ENCODE measurements around the gene CCN2. TPM values are rescaled to one million over a fixed set of nuclear protein-coding genes. Genes with fewer than 3 reads are reported as not detected.

CCN2 gene, protein sequence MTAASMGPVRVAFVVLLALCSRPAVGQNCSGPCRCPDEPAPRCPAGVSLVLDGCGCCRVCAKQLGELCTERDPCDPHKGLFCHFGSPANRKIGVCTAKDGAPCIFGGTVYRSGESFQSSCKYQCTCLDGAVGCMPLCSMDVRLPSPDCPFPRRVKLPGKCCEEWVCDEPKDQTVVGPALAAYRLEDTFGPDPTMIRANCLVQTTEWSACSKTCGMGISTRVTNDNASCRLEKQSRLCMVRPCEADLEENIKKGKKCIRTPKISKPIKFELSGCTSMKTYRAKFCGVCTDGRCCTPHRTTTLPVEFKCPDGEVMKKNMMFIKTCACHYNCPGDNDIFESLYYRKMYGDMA
- total RNA-seq (not detected), polyA plus RNA-seq (not detected)

- Mint-ChIP-seq H3K9me3 (peaks cover 0 to 3% (median 0%) of the 10 kb centered on the region in 7 donors), H3K27me3 (peaks cover 53% of the 10 kb centered on the region), H3K36me3 (no peaks in the 10 kb centered on the region), H3K4me1 (peaks cover 0 to 13% (median 3%) of the 10 kb centered on the region in 4 donors), H3K27ac (no peak within 1 kb of the TSS), H3K4me3 (peak within 1 kb of the TSS in 3 of 4 donors; percentile 47 to 79 (median 73))
- H3K4me1 ChIP-seq (ENCODE audit: control insufficient read depth, insufficient read depth, low read length, poor library complexity, severe bottlenecking), result peaks cover 5% of the 10 kb centered on the region
- H3K27me3 ChIP-seq (ENCODE audit: control insufficient read depth, insufficient read depth, low read length), result peaks cover 39% of the 10 kb centered on the region
- ATAC-seq (ENCODE audit: low read depth in 2 of 2), result peak in 1 of 2 donors; percentile 18
- no peaks in the 10 kb centered on the region for H3K36me3 ChIP-seq (ENCODE audit: control insufficient read depth, insufficient read depth, low read length)
- no peaks in the 10 kb centered on the region for H3K9me3 ChIP-seq (ENCODE audit: control insufficient read depth in 2 of 2, low read length in 2 of 2)
- DNase-seq, result no peak
- no peak within 1 kb of the TSS for H3K27ac ChIP-seq (ENCODE audit: insufficient read depth, low read length, poor library complexity, severe bottlenecking)
- no peak within 1 kb of the TSS for H3K4me3 ChIP-seq (ENCODE audit: low read depth, low read length)
Observed at GRCh38 chr6:131950767-131951575, at the start of gene CCN2. CCN2 (minus strand) TSS chr6:131951372; CDS start chr6:131951172, 200 bp downstream.

DNA sequence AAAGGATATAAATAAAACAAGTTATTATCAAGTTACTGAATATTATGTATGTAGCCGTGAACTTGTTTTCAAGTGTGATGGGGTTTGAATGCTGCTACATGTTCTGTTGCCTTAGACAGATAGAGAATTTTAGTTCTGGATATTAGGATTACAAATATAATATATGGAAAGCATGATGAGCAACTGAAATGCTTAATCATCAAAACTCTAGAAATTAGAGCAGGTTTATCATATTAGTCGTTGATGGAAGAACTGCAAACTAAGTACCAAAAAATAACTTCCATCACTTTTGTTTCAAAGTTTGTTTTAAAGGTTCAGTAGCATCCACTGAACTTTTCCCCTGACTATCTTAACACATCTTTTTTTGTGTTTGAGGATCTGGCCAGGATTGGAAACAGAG lies 49.1 kb upstream of the CCN2 start:
- Mint-ChIP-seq H3K27ac (no peak overlapping the region), H3K36me3 (no peaks in the 10 kb centered on the region), H3K4me3 (no peak overlapping the region), H3K4me1 (peaks cover 0 to 2% (median 0%) of the 10 kb centered on the region in 4 donors), H3K9me3 (peaks cover 0 to 8% (median 3%) of the 10 kb centered on the region in 7 donors), H3K27me3 (no peaks in the 10 kb centered on the region)
- H3K4me3 ChIP-seq (ENCODE audit: low read depth, low read length), result no peak overlapping the region
- H3K27me3 ChIP-seq (ENCODE audit: control insufficient read depth, insufficient read depth, low read length), result no peaks in the 10 kb centered on the region
- H3K9me3 ChIP-seq (ENCODE audit: control insufficient read depth in 2 of 2, low read length in 2 of 2), result no peaks in the 10 kb centered on the region
- no peak overlapping the region for H3K27ac ChIP-seq (ENCODE audit: insufficient read depth, low read length, poor library complexity, severe bottlenecking)
- H3K4me1 ChIP-seq (ENCODE audit: control insufficient read depth, insufficient read depth, low read length, poor library complexity, severe bottlenecking), result no peaks in the 10 kb centered on the region
- DNase-seq (no peak), ATAC-seq (ENCODE audit: low read depth in 2 of 2) (no peak)
- no peaks in the 10 kb centered on the region for H3K36me3 ChIP-seq (ENCODE audit: control insufficient read depth, insufficient read depth, low read length)

DNA sequence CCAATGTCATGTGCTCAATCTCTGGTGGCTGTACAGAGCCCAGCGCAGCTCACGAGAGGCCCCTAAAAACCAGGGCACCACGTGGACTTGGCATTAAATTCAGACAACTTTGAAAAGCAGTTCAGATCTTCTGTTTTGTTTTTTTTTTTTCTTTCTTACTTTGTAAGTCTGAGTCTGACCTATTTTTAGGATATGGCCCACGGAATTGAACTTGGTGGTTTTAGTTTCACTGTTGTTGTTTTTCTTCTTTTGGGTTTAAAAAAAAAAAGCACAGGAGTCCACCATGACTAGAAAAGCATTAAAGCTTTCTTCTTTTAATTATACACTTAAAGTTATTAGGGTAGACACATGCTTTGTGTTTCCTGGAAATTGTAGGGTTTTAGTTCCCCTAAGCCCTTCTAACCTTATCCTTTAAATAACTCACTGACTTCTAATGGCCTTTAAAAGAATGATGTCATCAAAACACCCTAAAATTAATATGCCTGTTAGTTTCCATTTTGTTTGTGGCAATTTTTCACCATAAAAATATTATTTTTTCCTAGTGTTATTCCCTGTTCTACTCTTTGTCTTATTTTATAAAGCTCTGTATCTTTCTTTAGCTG lies 48.5 kb upstream of the CCN2 start:
- Histone ChIP-seq H3K9me3 (ENCODE audit: control insufficient read depth in 2 of 2, low read length in 2 of 2) (no peaks in the 10 kb centered on the region), H3K27me3 (ENCODE audit: control insufficient read depth, insufficient read depth, low read length) (no peaks in the 10 kb centered on the region), H3K27ac (ENCODE audit: insufficient read depth, low read length, poor library complexity, severe bottlenecking) (no peak overlapping the region), H3K4me1 (ENCODE audit: control insufficient read depth, insufficient read depth, low read length, poor library complexity, severe bottlenecking) (no peaks in the 10 kb centered on the region), H3K36me3 (ENCODE audit: control insufficient read depth, insufficient read depth, low read length) (no peaks in the 10 kb centered on the region), H3K4me3 (ENCODE audit: low read depth, low read length) (no peak overlapping the region)
- no peak overlapping the region for H3K27ac Mint-ChIP-seq
- H3K4me1 Mint-ChIP-seq, result peaks cover 0 to 2% (median 0%) of the 10 kb centered on the region in 4 donors
- peak overlapping the region in 1 of 4 donors; percentile 58 for H3K4me3 Mint-ChIP-seq
- no peaks in the 10 kb centered on the region for H3K36me3 Mint-ChIP-seq
- H3K9me3 Mint-ChIP-seq, result peaks cover 0 to 8% (median 2%) of the 10 kb centered on the region in 7 donors
- H3K27me3 Mint-ChIP-seq, result no peaks in the 10 kb centered on the region
- DNase-seq, result peak in 1 of 3 donors; percentile 20
- no peak for ATAC-seq (ENCODE audit: low read depth in 2 of 2)

- no peaks in the 10 kb centered on the region for H3K4me1 ChIP-seq (ENCODE audit: control insufficient read depth, insufficient read depth, low read length, poor library complexity, severe bottlenecking)
- Mint-ChIP-seq H3K9me3 (peaks cover 0 to 3% (median 0%) of the 10 kb centered on the region in 7 donors), H3K27ac (no peak overlapping the region), H3K27me3 (no peaks in the 10 kb centered on the region), H3K36me3 (no peaks in the 10 kb centered on the region), H3K4me1 (peaks cover 0 to 2% (median 0%) of the 10 kb centered on the region in 4 donors), H3K4me3 (no peak overlapping the region)
- H3K27ac ChIP-seq (ENCODE audit: insufficient read depth, low read length, poor library complexity, severe bottlenecking), result no peak overlapping the region
- DNase-seq (no peak), ATAC-seq (ENCODE audit: low read depth in 2 of 2) (no peak)
- H3K27me3 ChIP-seq (ENCODE audit: control insufficient read depth, insufficient read depth, low read length), result no peaks in the 10 kb centered on the region
- no peaks in the 10 kb centered on the region for H3K36me3 ChIP-seq (ENCODE audit: control insufficient read depth, insufficient read depth, low read length)
- H3K4me3 ChIP-seq (ENCODE audit: low read depth, low read length), result no peak overlapping the region
- no peaks in the 10 kb centered on the region for H3K9me3 ChIP-seq (ENCODE audit: control insufficient read depth in 2 of 2, low read length in 2 of 2)
Observed at GRCh38 chr6:131998255-131998982, 47.2 kb upstream of the CCN2 start.

DNA sequence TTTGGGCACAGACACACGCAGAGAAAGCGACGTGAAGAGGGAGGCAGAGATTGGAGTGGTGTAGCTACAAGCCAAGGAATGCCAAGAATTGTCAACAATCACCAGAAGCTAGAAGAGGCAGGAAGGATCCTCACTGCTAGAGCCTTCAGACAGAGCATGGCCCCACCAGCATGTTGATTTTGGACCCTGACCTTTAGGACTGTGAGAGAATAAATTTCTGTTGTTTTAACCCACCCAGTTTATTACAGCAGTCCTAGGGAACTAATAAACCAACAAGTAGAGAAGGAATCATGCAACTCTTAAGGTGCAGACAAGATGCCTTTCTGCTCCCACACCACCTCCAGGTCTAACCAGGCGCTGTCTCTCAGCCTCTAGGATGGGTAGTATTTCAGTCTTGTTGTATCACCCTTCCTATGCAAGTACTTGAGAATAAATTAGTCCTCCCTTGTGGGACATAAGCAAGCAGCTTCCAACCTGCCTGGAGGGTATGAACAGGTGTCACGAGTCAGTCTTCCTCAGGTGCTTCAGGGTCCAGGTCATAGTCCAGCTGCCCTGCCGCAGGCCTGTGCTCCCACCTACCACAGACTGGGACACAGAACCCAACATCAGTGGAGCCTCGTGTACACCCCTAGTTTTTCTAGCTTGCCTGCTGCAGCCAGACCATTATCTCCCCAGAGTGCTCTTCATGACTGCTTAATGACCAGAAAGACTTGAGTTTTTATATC lies 46.4 kb upstream of the CCN2 start:
- Histone ChIP-seq H3K27me3 (ENCODE audit: control insufficient read depth, insufficient read depth, low read length) (no peaks in the 10 kb centered on the region), H3K9me3 (ENCODE audit: control insufficient read depth in 2 of 2, low read length in 2 of 2) (no peaks in the 10 kb centered on the region), H3K36me3 (ENCODE audit: control insufficient read depth, insufficient read depth, low read length) (no peaks in the 10 kb centered on the region), H3K4me3 (ENCODE audit: low read depth, low read length) (no peak overlapping the region), H3K27ac (ENCODE audit: insufficient read depth, low read length, poor library complexity, severe bottlenecking) (no peak overlapping the region), H3K4me1 (ENCODE audit: control insufficient read depth, insufficient read depth, low read length, poor library complexity, severe bottlenecking) (no peaks in the 10 kb centered on the region)
- no peaks in the 10 kb centered on the region for H3K36me3 Mint-ChIP-seq
- no peak overlapping the region for H3K27ac Mint-ChIP-seq
- peaks cover 0 to under 1% (median 0%) of the 10 kb centered on the region in 7 donors for H3K9me3 Mint-ChIP-seq
- DNase-seq, result no peak
- ATAC-seq (ENCODE audit: low read depth in 2 of 2), result no peak
- no peaks in the 10 kb centered on the region for H3K27me3 Mint-ChIP-seq
- H3K4me3 Mint-ChIP-seq, result no peak overlapping the region
- H3K4me1 Mint-ChIP-seq, result peaks cover 0 to 2% (median 0%) of the 10 kb centered on the region in 4 donors

DNA sequence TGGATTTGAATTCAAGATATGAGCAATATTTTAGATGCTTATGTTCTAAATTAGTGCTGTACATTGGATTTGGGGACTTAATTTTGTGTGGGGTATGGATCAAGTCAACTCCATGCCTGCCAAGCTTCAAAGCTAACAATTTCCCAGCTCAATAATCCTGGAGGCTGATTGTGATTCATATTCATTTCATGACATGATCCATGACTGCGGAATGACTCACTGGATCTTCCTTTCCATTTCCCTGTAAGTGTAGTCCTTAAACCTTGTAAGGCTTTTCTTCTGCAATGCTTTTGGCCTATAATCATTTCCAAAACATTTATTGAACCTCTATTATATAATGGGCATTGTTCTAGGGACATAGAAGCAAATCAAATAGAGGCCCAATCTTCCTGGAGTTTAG lies 44.7 kb upstream of the CCN2 start:
- peaks cover 0 to 2% (median 0%) of the 10 kb centered on the region in 4 donors for H3K4me1 Mint-ChIP-seq
- no peaks in the 10 kb centered on the region for H3K36me3 Mint-ChIP-seq

DNA sequence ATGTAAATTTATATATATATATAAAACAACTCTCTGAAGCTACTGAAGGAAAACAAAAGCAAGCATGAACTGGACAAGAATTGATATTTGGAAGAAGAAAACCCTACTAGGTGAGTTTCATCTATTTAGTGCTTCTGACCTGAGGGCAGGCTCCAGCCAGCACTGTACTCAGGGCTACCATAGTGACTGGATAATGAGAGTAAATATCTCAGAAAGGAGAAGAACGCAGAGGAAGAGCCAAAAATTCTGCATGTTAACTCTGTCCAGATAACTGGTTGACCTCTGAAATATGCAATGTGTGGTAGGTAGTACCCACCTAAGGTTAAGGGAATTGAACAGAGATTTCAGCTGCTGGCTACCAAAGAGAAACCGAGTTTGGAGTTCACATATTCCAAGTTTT lies 41.4 kb upstream of the CCN2 start:
- ATAC-seq (ENCODE audit: low read depth in 2 of 2) (no peak), DNase-seq (no peak)
- no peak overlapping the region for H3K27ac Mint-ChIP-seq
- H3K9me3 ChIP-seq (ENCODE audit: control insufficient read depth in 2 of 2, low read length in 2 of 2), result no peaks in the 10 kb centered on the region
- no peaks in the 10 kb centered on the region for H3K36me3 Mint-ChIP-seq
- no peak overlapping the region for H3K4me3 ChIP-seq (ENCODE audit: low read depth, low read length)
- no peaks in the 10 kb centered on the region for H3K4me1 ChIP-seq (ENCODE audit: control insufficient read depth, insufficient read depth, low read length, poor library complexity, severe bottlenecking)
- no peak overlapping the region for H3K27ac ChIP-seq (ENCODE audit: insufficient read depth, low read length, poor library complexity, severe bottlenecking)
- H3K9me3 Mint-ChIP-seq, result no peaks in the 10 kb centered on the region
- H3K4me1 Mint-ChIP-seq, result no peaks in the 10 kb centered on the region
- no peaks in the 10 kb centered on the region for H3K36me3 ChIP-seq (ENCODE audit: control insufficient read depth, insufficient read depth, low read length)
- H3K27me3 ChIP-seq (ENCODE audit: control insufficient read depth, insufficient read depth, low read length), result no peaks in the 10 kb centered on the region
- H3K4me3 Mint-ChIP-seq, result no peak overlapping the region
- no peaks in the 10 kb centered on the region for H3K27me3 Mint-ChIP-seq

More for the DNA sequence above, 44.7 kb upstream of the CCN2 start:
- H3K27me3 Mint-ChIP-seq, result no peaks in the 10 kb centered on the region
- Histone ChIP-seq H3K36me3 (ENCODE audit: control insufficient read depth, insufficient read depth, low read length) (no peaks in the 10 kb centered on the region), H3K27me3 (ENCODE audit: control insufficient read depth, insufficient read depth, low read length) (no peaks in the 10 kb centered on the region), H3K4me3 (ENCODE audit: low read depth, low read length) (no peak overlapping the region), H3K4me1 (ENCODE audit: control insufficient read depth, insufficient read depth, low read length, poor library complexity, severe bottlenecking) (no peaks in the 10 kb centered on the region), H3K27ac (ENCODE audit: insufficient read depth, low read length, poor library complexity, severe bottlenecking) (no peak overlapping the region), H3K9me3 (ENCODE audit: control insufficient read depth in 2 of 2, low read length in 2 of 2) (no peaks in the 10 kb centered on the region)
- no peak overlapping the region for H3K27ac Mint-ChIP-seq
- ATAC-seq (ENCODE audit: low read depth in 2 of 2) (no peak), DNase-seq (no peak)
- H3K9me3 Mint-ChIP-seq, result no peaks in the 10 kb centered on the region
- H3K4me3 Mint-ChIP-seq, result no peak overlapping the region
